Neural crest cell (in vitro differentiated cells): Measurements from ENCODE around the gene SPACA1. TPM values are rescaled to one million over a fixed set of nuclear protein-coding genes. Genes with fewer than 3 reads are reported as not detected.
"Not testable (repeated sequence)": the region's sequence is repeated elsewhere in the genome, so short reads cannot be mapped to it uniquely, and the experiment has no call there.

Experiments
- DNase-seq: peaks from one replicate; pipeline ENCODE4 v3.0.0; 2021; ENCODE audit warnings: low read depth, mixed read lengths, low spot score
- H3K27ac Mint-ChIP-seq: one replicate; pipeline ENCODE4 v1.8.0; 2021; ENCODE audit warnings: mild to moderate bottlenecking, mixed read lengths; ENCODE audit not compliant: unreplicated experiment
- H3K27me3 Mint-ChIP-seq: 2 replicates; pipeline ENCODE4 v1.8.0; 2021; ENCODE audit warnings: low read depth, mild to moderate bottlenecking, mixed read lengths
- H3K36me3 Mint-ChIP-seq: 2 replicates; pipeline ENCODE4 v1.8.0; 2021; ENCODE audit warnings: low read depth, mild to moderate bottlenecking, mixed read lengths
- H3K4me1 Mint-ChIP-seq: 2 replicates; pipeline ENCODE4 v1.8.0; 2021; ENCODE audit warnings: mixed read lengths
- H3K4me3 Mint-ChIP-seq: one replicate; pipeline ENCODE4 v1.8.0; 2021; ENCODE audit warnings: mild to moderate bottlenecking, mixed read lengths
- H3K9me3 Mint-ChIP-seq: 2 replicates; pipeline ENCODE4 v1.8.0; 2021; ENCODE audit warnings: mixed read lengths
- CTCF ChIP-seq: fragments of 200-600 bp; sonication (generic); conservative IDR thresholded peaks from 2 replicates; pipeline ENCODE4 v1.5.0; 2021; ENCODE audit warnings: antibody characterized with exemption, mild to moderate bottlenecking
- long read RNA-seq: library from polyadenylated mRNA; unstranded; transcript quantifications from one replicate; pipeline ENCODE4 v2.0.0, GENCODE V29; 2020
- total RNA-seq: library from RNA; stranded (reverse); gene quantifications from 2 replicates; pipeline ENCODE4 v1.2.1, GENCODE V29; 2021

SPACA1 gene, protein sequence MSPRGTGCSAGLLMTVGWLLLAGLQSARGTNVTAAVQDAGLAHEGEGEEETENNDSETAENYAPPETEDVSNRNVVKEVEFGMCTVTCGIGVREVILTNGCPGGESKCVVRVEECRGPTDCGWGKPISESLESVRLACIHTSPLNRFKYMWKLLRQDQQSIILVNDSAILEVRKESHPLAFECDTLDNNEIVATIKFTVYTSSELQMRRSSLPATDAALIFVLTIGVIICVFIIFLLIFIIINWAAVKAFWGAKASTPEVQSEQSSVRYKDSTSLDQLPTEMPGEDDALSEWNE
- not detected in 2 replicates for total RNA-seq
- long read RNA-seq = 0 reads

GRCh38 chr6:88047510-88048150, at the start of gene SPACA1:
Gene SPACA1 (plus strand): TSS chr6:88047841. CDS start chr6:88047906, 65 bp downstream.
- H3K4me3 Mint-ChIP-seq = no peak within 1 kb of the TSS
- no peaks in the 10 kb centered on the region for H3K4me1 Mint-ChIP-seq
- H3K36me3 Mint-ChIP-seq = no peaks in the 10 kb centered on the region
- no peaks in the 10 kb centered on the region for H3K27me3 Mint-ChIP-seq
- DNase-seq = no peak
- no peaks in the 10 kb centered on the region for H3K9me3 Mint-ChIP-seq
- no peak within 1 kb of the TSS for H3K27ac Mint-ChIP-seq
- no peak for TF ChIP-seq CTCF

DNA sequence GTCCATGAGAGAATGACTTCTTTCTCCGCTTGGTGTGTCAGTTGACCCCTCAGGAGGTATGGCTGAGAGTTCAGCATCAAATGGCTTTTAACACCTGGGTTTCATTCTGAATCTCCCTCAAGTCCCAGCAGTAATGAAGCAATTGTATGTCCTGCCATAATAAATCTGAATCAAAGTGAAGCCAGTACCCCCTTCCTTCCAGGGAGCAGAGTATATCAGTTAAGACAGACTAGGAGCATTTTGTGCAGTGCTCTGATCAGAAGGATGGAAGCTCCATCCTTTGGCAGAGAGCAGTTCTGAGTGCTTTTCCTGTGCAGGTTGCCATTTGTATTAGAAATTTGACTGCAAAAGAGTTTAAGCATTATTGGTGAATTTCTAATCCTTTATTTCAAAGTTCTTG, 46.9 kb upstream of the SPACA1 start:
- no peak for TF ChIP-seq CTCF
- H3K9me3 Mint-ChIP-seq = no peaks in the 10 kb centered on the region
- H3K36me3 Mint-ChIP-seq = no peaks in the 10 kb centered on the region
- H3K4me3 Mint-ChIP-seq = no peak overlapping the region
- peaks cover 22% of the 10 kb centered on the region for H3K4me1 Mint-ChIP-seq
- no peak overlapping the region for H3K27ac Mint-ChIP-seq
- H3K27me3 Mint-ChIP-seq = no peaks in the 10 kb centered on the region
- no peak for DNase-seq

GRCh38 chr6:88001279-88001678, 46.4 kb upstream of the SPACA1 start:
- peaks cover 25% of the 10 kb centered on the region for H3K4me1 Mint-ChIP-seq
- H3K36me3 Mint-ChIP-seq, DNase-seq, H3K27me3 Mint-ChIP-seq, H3K27ac Mint-ChIP-seq, H3K9me3 Mint-ChIP-seq, H3K4me3 Mint-ChIP-seq: not testable (repeated sequence)

GRCh38 chr6:88004707-88005106, 42.9 kb upstream of the SPACA1 start:
- Mint-ChIP-seq H3K9me3 (no peaks in the 10 kb centered on the region), H3K27me3 (peaks cover 4% of the 10 kb centered on the region), H3K4me3 (no peak overlapping the region), H3K36me3 (no peaks in the 10 kb centered on the region), H3K27ac (no peak overlapping the region), H3K4me1 (peaks cover 35% of the 10 kb centered on the region)
- TF ChIP-seq CTCF = no peak
- no peak for DNase-seq

- DNase-seq = no peak
- Mint-ChIP-seq H3K4me1 (peaks cover 24% of the 10 kb centered on the region), H3K4me3 (peak overlapping the region; percentile 33), H3K9me3 (no peaks in the 10 kb centered on the region), H3K36me3 (no peaks in the 10 kb centered on the region), H3K27ac (no peak overlapping the region), H3K27me3 (peaks cover 4% of the 10 kb centered on the region)
- no peak for TF ChIP-seq CTCF
Observed at GRCh38 chr6:88006557-88006956, 41.1 kb upstream of the SPACA1 start.

GRCh38 chr6:88008411-88008810, 39.2 kb upstream of the SPACA1 start:
- peaks cover 26% of the 10 kb centered on the region for H3K4me1 Mint-ChIP-seq
- no peak overlapping the region for H3K4me3 Mint-ChIP-seq
- DNase-seq = no peak
- no peak for TF ChIP-seq CTCF
- peaks cover 4% of the 10 kb centered on the region for H3K27me3 Mint-ChIP-seq
- H3K36me3 Mint-ChIP-seq = no peaks in the 10 kb centered on the region
- no peak overlapping the region for H3K27ac Mint-ChIP-seq
- H3K9me3 Mint-ChIP-seq = peaks cover 1% of the 10 kb centered on the region
